ENCODE data around the gene MZT2A.
"Not testable (repeated sequence)": the region's sequence is repeated elsewhere in the genome, so short reads cannot be mapped to it uniquely, and the experiment has no call there.

Gene MZT2A

DNA sequence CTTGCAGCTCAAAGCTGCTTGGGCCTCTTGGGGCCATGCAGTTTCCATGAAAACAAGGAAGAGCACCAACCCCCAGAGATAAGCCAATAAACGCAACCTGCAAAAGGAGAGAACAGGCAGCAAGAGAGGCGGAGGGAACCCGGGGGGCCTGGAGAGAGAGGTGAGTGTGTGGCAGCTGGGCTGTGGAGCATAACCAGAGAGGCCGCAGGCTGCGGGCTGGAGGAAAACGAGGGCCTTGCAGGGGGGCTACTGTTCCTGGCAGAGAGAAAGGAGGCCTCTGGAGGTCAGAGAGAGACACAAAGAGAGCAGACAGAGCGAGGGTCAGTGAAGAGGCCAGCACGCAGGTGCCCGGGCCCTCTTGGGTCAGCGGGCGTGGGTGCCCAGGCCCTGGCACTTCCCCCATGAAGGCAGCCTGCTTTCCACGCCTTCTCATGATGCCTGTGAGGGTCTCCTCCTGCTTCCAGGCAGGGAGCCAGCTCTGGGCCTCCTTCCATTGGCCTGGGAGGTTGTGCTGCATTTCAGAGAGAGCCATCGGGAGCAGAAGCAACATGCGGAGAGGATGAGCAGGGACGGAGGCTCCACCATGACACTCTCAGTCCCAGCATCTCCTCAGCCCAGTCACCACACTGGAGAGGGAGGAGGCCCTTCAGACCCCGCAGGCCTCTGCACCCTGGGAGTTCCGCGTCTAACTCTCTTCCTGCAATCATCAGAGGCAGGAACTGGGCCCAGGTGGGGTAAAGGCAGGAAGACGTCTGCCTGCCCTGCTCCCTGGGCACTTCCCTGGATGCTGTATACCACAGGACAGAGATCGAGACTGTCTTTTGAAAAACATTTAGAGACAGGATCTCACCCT lies 1.4 kb downstream of the MZT2A start:
- peak in 2 of 3 experiments; percentile 59 to 69 for DNase-seq

DNA sequence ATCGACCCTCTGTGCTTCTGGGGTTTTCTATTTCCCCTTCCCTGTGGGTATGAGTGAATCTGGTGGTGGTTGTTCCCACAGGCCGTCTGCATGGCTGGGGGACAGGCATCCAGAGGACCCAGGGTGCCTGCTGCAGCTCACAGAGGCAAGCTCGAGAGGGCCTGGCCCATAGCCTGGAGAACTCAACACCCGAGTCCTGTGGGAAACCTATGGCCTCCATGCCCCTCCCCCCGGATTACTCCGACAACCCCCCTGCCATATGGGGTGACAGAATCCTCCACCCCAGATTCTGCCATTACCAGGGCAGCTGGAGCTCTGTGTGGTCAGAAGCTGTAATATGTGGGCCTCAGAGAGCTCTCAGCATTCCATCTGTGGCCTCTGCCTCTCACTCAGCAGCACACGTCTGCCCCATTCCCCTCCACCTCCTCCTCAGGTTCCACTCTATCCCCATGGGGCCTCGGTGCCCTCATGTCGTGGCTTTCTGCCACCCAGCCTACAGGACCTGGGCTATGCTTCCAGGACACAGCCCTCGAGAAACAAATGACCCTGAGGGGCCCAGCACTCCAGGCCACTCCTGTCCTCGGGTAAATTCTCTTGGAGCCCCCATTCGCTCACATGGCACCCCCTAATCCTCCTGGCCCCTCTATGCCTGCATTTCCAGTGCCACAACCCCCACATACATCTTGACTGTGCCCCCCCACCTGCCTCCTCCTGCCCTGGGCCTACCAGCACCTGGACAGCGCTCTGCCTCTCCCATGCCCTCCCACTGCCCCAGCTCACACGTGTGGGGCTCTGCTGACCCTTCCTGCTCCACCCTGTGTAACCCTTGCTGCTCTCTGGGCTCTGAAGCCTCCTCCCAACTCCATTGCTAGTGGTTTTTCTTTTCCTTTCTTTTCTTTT lies 3.6 kb downstream of the MZT2A start:
- DNase-seq, result no peak

DNA sequence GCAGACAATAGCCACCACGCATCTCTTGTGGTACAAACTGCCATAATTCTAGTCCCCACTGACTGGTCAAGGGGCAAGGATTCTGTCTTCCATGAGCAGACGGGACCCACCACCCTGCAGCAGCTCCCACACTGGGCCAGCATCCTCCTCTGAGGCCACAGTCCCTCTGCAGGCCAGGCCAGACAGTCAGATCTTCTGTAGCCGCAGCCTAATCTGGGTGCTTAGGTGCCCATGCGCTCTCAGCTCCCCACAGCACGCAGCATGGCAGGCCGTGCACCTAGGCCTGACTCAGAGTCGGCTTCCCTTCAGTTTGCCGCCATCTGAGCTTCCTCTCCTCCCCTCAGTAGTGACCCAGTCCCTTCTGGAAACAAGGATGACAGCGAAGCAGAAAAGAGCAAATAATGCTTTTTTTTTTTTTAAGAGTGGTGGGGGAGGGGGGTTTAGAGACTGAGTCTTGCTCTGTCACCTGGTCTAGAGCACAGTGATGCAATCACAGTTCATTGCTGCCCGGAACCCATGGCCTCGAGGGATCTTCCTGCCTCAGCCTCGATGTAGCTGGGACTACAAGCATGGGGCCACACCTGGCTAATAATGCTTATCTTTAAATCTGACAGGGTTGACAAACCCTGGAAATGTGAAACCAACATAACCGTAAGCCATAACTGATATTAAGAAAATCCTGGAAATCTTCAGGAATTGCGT lies 5.8 kb downstream of the MZT2A start:
- DNase-seq, result not testable (repeated sequence)

DNA sequence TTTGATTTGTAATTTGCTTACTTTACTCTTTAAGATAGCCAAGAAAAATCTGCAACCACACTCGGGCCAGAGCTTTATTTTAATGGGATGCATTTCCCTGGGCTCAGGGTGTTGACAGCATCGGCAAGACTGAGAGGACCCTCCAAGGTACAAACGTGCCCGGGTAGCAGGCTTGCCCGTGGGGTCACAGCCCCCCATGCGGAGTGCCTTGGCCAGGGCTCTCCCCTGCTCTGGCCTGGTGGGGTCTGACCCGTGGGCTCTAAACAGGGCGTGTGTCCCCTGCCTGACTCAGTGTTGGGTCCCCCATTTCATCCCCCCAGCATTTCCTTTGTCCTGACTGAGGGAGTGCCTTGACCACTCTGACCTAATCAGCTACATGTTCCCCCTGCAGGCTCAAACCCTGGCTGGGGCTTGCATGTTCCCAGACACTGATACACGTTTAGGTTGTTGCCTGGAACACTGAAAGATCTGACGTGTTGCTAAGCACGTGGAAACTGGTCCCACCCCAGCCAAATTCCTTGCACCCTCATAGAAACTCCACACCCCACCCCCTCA lies 7.2 kb downstream of the MZT2A start:
- not testable (repeated sequence) for DNase-seq

DNA sequence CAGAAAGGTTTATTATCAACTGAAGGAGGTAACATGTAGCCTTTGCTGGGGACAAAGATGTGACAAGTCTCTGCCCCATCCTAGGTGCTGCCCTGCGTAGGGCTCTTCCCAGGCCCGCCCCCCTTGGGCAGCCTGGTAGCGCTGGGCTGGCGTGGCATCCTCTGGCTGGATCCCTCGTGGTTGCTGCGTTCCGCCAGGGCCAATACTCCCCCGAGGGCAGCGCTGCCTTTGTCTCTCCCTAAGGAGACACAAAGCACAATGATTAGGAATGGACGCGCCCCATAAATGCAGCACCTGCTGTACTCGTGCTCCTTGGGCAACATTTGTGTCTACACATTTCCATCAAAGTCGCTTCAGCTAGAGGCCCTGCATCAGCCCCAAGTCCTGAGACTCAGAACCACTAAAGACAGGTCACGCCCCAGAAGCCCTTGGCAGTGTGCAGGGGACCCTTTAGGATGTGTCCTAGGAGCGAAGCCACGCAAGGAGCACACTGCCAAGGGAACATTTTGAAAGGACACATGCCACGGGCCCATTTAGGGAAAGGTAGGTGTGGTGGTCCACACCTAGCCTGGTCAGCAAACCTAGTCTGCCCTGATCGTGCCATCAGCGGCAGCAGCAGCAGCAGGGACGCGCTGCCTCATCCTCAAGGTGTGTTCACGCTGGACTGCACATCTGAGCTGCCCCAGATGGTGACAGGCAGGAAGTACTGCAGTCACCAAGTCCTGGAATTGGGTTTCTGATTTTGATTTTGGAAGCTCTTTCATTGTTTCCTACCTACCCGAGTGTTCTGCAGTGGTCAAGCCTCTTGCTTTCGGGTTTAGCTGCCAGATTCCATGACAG lies 8.0 kb downstream of the MZT2A start:
- DNase-seq, result not testable (repeated sequence)

DNA sequence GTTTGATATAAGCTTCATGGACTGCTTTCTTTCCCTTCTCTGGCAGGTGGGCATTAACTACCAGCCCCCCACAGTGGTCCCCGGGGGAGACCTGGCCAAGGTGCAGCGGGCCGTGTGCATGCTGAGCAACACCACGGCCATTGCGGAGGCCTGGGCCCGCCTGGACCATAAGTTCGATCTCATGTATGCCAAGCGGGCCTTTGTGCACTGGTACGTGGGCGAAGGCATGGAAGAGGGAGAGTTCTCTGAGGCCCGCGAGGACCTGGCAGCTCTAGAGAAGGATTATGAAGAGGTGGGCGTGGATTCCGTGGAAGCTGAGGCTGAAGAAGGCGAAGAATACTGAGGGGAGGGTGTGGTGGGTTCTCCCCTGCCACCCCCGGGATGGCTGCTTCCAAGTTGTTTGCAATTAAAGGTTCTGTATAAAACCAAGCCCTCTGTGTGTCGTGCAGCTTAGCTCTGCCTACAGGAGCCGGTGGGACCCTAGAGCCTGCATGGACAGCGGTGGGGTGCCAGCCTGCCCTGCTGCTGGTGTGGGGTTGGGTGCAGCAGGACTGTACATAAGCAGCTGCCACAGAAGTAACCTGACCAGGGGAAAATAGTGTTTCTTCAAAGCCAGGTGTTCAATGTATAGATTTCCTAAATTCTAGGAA lies 9.6 kb downstream of the MZT2A start:
- not testable (repeated sequence) for DNase-seq

DNA sequence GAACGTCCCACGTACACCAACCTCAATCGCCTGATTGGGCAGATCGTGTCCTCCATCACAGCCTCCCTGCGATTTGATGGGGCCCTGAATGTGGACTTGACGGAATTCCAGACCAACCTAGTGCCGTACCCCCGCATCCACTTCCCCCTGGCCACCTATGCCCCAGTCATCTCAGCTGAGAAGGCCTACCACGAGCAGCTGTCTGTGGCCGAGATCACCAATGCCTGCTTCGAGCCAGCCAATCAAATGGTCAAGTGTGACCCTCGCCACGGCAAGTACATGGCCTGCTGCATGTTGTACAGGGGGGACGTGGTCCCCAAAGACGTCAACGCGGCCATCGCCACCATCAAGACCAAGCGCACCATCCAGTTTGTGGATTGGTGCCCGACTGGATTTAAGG lies 11.8 kb downstream of the MZT2A start:
- DNase-seq, result not testable (repeated sequence)

DNA sequence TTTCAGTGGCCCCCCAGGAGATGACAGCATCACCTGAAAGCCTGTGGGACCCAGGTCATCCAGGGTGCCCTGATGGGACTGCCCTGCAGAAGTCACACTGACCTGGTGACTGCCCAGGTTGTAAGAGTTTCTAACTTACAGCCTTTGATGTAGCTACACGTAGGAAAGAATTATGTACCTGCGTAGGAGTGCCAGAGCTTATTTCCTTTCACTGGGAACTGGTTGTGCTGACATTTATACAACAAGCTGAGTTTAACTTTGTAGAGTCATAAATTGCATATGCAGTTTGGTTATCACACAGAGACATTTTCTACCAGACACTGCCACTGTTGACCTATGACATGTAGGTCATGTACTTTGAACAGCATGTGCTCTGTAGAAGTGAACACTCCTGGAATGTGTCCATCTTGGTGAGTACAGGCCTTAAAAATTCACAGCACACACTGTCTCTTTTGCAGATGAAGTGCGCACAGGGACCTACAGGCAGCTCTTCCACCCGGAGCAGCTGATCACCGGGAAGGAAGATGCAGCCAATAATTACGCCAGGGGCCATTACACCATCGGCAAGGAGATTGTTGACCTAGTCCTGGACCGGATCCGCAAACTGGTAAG lies 13.2 kb downstream of the MZT2A start:
- DNase-seq, result not testable (repeated sequence)

DNA sequence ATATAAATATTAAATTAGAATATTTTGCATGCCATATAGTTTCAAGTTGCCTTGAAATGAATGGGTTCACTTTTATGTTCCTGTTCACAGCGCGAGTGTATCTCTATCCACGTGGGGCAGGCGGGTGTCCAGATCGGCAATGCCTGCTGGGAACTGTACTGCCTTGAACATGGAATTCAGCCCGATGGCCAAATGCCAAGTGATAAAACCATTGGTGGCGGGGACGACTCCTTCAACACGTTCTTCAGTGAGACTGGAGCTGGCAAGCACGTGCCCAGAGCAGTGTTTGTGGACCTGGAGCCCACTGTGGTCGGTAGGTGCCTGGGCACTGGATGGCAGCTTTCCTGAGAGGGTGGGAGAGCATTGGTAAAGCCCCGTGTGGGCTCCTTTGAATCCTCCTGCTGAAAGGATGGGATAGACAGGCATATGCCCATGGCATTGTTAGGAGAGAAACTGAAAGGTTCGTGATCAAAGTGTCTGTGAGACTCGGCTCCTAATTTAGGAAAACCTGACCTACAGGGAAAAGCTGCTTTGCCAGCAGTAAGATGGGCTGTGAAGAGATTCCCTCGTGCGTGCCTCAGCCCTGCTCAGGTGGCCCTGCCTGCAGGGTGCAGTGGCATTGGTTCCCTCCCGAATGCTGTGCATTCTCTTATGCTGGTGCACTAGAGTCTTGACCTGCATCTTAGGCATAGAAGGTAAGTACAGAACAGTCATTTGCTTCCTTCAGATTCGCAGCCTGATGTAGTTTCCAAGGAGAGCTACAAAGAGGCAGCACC lies 13.9 kb downstream of the MZT2A start:
- not testable (repeated sequence) for DNase-seq

DNA sequence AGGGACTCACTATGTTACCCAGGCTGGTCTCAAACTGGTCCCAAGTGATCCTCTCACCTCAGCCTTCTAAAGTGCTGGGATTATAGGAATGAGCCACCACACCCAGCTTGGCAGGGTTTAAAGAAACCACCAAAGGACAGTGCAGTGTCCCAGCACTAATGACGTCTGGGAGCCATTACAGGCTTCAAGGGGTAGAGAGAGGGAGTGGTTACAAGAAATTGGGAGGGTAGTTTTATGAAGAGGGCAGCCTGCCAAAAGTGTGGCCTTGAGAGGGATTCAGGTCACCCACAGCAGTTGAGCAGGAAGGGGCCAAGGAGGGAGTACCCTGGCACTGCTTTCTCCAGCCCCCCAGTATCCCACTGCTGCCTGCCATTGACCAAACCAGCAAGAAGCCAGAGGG lies 15.0 kb downstream of the MZT2A start:
- not testable (repeated sequence) for DNase-seq

DNA sequence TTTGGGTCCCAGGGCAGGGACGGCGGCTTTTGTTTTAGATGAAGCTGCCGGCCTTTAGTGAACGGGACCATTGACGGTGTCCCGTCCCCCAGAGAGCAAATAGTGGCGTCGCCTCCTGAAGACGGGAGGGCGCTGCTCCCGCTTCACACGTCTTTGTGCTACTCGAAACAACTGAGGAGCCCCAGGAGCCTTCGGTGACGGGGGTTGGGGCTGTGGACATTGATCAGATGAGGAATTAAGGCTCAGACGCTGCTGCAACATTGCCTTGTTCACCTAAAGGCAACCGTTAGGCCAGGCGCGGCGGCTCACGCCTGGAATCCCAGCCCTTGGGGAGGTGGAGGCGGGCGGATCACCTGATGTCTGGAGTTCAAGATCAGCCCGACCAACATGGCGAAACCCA lies 15.8 kb downstream of the MZT2A start:
- DNase-seq, result not testable (repeated sequence)

DNA sequence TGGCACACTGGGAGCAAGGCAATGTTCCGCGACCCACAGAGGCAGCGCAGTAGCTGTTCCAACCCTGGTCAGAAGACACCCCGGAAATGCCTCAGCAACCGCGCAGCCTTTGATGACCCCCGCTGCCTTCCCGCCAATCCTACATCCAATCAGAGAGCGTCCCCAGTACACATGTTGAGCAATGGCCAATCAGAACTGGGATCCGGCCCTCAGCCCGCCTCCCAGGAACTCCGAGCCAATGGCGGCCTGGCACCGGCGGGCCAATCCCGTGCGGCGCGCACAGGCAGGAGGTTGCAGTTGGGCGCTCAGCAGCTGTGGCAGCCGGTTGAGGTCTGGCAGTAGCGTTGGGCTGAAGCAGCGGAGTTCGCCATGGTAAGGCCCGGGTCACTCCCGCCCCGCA lies 16.4 kb downstream of the MZT2A start, which contains the start of gene TUBA3D:
TSS of gene TUBA3D (plus strand) at position 289 of the 400 bp plus-strand sequence. CDS start at position 370, 81 bp downstream.
- DNase-seq, result no peak

DNA sequence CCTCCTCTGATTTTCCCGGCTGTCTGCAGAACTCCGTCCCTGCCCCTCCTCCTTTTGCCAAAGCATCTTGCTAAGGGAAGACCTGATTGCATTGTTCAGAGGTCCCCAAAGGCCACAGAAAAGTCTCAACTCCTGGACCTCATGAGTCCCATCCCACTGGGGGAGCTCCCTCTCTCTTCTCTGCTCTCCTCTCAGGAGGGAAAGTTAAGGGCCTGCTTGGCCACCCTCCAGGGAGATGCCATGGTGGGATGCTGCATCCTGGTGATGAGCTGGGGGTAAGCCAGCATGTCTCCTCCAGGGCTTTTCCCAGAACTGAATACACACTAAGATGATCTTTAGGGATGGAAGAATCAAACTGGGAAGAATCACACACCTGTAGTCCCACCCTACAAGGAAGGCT lies 18.9 kb downstream of the MZT2A start:
- DNase-seq, result not testable (repeated sequence)

DNA sequence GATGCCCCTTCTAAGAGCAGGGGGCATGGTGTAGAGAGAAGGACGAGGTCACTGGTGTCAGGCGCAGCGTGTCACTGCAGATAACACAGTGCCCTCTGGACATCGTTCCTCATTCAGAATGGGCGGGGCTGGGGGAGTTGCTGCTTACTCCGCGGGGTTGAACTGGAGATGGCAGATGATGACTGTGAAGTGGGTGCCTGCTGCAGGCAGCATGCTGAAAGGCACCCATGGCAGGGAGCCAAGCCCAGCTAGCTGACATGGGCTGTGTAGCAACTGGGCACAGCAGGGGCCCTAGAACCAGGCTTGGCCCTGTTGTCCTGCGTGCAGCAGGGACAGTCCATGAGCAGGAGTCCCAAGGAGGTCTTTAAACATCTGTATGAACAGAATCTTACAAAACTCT lies 20.6 kb downstream of the MZT2A start:
- DNase-seq, result not testable (repeated sequence)

DNA sequence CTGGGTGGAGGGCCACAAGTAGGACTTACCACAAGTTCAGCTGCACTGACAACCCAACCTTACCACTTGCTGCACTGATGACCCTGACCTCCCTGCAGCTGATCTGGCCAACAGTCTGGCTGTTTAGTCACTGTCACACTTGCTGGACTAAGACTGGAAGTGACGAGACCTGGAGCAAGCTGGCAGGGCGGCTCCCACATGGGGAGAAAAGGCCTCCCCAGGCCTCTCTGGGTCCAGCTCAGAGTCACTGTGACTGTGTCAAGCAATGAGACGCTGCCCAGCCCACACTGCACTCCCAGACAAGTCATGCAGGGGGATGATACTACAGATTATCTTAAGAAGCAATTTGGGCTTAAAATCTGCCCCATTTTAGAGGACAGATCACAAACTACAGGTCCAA lies 21.3 kb downstream of the MZT2A start:
- DNase-seq, result not testable (repeated sequence)

DNA sequence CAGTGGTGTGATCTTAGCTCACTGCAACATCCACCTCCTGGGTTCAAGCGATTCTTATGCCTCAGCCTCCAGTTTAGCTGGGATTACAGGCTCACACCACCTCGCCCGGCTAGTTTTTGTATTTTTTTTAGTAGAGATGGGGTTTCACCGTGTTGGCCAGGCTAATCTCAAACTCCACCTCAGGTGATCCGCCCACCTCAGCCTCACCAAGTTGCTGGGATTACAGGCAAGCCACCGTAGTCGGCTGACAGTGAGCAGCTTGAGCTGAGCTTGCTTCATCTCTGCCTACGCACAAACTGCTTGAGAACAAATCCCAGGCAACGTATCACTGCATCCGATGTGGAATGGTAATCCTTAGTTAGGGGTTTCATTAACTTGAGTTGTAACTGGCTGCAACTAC lies 24.5 kb downstream of the MZT2A start:
- not testable (repeated sequence) for DNase-seq

DNA sequence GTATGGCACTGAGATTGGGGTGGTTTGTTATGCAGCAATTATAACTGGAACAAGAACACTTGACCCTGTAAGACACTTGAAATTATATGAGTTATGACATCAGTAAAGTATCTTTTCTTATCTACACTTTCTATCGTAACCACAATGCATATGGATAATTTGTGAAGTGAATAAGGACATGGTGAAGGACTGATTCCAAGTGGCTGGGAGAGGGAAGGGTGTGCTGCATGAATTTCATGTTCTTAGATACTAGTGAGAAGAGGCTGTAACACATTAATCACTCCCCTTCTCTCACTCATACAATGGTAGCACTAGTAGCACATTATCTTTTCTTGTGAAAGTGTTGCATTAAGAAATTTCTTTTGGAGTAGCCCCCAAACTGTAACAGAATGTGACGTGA lies 37.3 kb downstream of the MZT2A start:
- not testable (repeated sequence) for DNase-seq

DNA sequence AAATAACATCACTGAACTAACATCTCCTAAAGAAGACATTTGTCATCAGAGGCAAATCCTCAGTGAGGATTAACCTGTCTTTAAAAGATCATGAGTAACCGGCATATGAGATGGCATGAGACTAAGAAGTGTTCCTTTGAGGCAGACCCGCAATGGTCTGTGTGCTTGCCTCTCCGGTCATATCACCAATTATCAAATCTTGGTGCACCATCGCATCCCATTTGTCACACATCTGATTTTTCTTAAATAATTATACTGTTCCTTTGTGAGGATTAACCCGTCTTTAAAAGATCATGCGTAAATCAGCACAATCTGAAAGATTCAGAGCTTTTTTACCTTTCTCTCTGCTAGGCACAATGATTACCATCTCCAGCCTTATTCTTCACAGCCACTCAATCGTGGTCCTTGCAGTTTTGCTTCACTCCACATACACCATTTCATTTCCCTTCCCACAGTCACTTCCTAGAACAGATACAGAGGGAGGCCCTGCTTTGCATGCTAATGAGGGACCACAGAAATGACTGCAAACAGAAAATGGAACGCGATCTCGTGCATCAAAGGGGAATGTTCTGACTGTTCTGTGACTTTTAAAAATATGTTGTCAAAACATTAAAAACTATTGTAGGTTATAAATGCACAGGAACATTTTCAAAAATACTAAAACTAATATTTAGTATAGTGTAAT lies 40.8 kb downstream of the MZT2A start:
- DNase-seq, result not testable (repeated sequence)

DNA sequence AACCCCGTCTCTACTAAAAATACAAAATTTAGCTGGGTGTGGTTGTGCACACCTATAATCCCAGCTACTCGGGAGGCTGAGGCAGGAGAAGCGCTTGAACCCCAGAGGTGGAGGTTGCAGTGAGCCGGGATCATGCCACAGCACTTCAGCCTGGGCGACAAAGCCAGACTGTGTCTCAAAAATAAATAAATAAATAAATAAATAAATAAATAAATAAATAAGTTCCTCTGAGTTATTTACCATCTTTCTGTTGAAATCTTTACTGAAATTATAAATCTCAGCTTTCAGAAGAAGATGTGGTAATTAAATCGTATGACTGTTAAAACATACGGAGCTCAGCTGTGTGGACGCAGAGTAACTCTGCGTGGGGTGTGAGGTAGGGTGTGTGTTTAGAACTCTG lies 44.2 kb downstream of the MZT2A start:
- not testable (repeated sequence) for DNase-seq
